HUES48 (cell line): ENCODE measurements around the gene ADIPOR1.
"Not testable (repeated sequence)": the region's sequence is repeated elsewhere in the genome, so short reads cannot be mapped to it uniquely, and the experiment has no call there.

Experiments
- H3K27ac ChIP-seq: one replicate; pipeline ENCODE4 v1.7.0; 2013; ENCODE audit warnings: low read depth, low read length, inconsistent platforms
- H3K27me3 ChIP-seq: 2 replicates; pipeline ENCODE4 v1.6.1; 2013; ENCODE audit warnings: mild to moderate bottlenecking, low read length; ENCODE audit not compliant: control insufficient read depth, insufficient read depth
- H3K36me3 ChIP-seq: 2 replicates; pipeline ENCODE4 v1.6.1; 2013; ENCODE audit warnings: low read length; ENCODE audit not compliant: control insufficient read depth, insufficient read depth
- H3K4me1 ChIP-seq: 2 replicates; pipeline ENCODE4 v1.6.1; 2013; ENCODE audit warnings: mild to moderate bottlenecking, low read length; ENCODE audit not compliant: control insufficient read depth, insufficient read depth
- H3K4me3 ChIP-seq: 2 replicates; pipeline ENCODE4 v1.5.1; 2013; ENCODE audit warnings: mild to moderate bottlenecking, low read depth, low read length
- H3K9ac ChIP-seq: 2 replicates; pipeline ENCODE4 v1.6.1; 2013; ENCODE audit warnings: mild to moderate bottlenecking, low read depth, low read length, moderate library complexity
- H3K9me3 ChIP-seq: 2 replicates; pipeline ENCODE4 v1.6.1; 2013; ENCODE audit warnings: low read length; ENCODE audit not compliant: control insufficient read depth, insufficient read depth

ADIPOR1 gene

GRCh38 chr1:202989879-202990278 is 31.8 kb upstream of the ADIPOR1 start:
- no peak overlapping the region for H3K9ac ChIP-seq
- no peaks in the 10 kb centered on the region for H3K4me1 ChIP-seq
- no peaks in the 10 kb centered on the region for H3K27me3 ChIP-seq
- H3K36me3 ChIP-seq, result no peaks in the 10 kb centered on the region
- no peak overlapping the region for H3K4me3 ChIP-seq
- no peak overlapping the region for H3K27ac ChIP-seq
- no peaks in the 10 kb centered on the region for H3K9me3 ChIP-seq

DNA sequence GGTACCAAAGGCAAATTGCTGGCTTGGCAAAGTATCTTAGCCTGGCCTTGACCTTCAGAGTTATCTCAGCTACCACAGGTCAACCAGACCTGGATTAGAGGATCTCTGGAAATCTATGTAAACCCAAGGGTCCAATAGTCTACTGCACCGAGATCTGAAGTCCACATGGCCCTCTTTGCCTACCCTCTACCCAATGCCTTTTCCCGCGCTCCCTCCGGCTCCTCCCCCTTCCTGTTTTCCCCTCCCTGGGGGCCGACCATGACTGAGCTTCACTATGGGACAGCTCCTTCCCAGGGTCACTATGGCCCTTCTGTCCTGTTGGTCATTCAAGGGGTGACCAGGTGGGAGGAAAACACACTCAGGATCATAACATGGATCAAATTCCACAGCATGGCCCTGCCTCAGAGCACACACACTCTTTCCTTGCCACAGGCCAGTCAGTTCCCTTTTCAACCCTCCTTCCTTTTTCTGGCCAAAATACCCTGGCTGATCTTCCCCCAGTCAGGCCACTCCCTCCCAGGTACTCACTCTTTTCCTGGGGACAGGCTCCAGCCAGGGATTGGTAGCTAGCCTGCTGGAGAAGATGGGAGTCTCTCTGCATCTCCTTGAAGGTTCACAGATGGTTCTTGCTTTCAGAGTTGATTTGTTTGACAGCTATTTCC is 29.9 kb upstream of the ADIPOR1 start:
- H3K27me3 ChIP-seq, result no peaks in the 10 kb centered on the region
- H3K4me1 ChIP-seq, result no peaks in the 10 kb centered on the region
- no peaks in the 10 kb centered on the region for H3K36me3 ChIP-seq
- H3K9me3 ChIP-seq, result no peaks in the 10 kb centered on the region
- no peak overlapping the region for H3K27ac ChIP-seq
- H3K4me3 ChIP-seq, result no peak overlapping the region
- H3K9ac ChIP-seq, result no peak overlapping the region

GRCh38 chr1:202987255-202987654 is 29.1 kb upstream of the ADIPOR1 start:
- no peaks in the 10 kb centered on the region for H3K36me3 ChIP-seq
- H3K4me3 ChIP-seq, result no peak overlapping the region
- H3K9ac ChIP-seq, result no peak overlapping the region
- H3K9me3 ChIP-seq, result no peaks in the 10 kb centered on the region
- H3K27ac ChIP-seq, result no peak overlapping the region
- no peaks in the 10 kb centered on the region for H3K4me1 ChIP-seq
- H3K27me3 ChIP-seq, result no peaks in the 10 kb centered on the region

- not testable (repeated sequence) for H3K4me3 ChIP-seq, H3K36me3 ChIP-seq, H3K27me3 ChIP-seq
These were observed 28.0 kb upstream of the ADIPOR1 start for GRCh38 chr1:202986120-202986519.

DNA sequence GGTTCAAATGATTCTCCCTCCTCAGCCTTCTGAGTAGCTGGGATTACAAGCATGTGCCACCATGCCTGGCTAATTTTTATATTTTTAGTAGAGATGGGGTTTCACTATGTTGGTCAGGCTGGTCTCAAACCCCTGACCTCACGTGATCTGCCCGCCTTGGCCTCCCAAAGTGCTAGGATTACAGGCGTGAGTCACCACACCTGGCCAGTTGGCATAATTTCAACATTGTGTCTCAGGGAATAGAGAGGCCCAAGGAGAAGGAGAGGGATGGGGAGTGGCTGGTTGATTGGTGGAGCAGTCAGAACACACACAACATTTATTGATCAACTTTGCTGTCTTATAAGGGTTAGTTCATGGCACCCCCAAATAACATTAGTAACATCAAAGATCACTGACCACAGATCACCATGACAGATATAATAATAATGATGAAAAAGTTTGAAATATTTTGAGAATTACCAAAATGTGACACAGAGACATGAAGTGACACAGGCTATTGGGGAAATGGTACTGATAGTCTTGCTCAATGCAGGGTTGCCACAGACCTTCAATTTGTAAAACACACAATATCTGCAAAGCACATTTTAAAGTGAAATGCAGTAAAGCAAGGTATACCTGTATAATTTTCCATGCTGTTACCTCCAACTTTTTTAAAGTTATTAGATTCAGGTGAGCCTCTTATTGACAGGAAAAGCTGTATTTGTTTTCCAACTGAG is 24.8 kb upstream of the ADIPOR1 start:
- H3K9ac ChIP-seq, result no peak overlapping the region
- no peaks in the 10 kb centered on the region for H3K4me1 ChIP-seq
- no peaks in the 10 kb centered on the region for H3K9me3 ChIP-seq

More at GRCh38 chr1:202986120-202986519, 28.0 kb upstream of the ADIPOR1 start:
- H3K9ac ChIP-seq, H3K27ac ChIP-seq, H3K4me1 ChIP-seq, H3K9me3 ChIP-seq: not testable (repeated sequence)

GRCh38 chr1:202981939-202982338 is 23.8 kb upstream of the ADIPOR1 start:
- Histone ChIP-seq H3K4me3 (no peak overlapping the region), H3K9me3 (no peaks in the 10 kb centered on the region), H3K27me3 (no peaks in the 10 kb centered on the region), H3K27ac (no peak overlapping the region), H3K9ac (no peak overlapping the region), H3K4me1 (peaks cover 4% of the 10 kb centered on the region), H3K36me3 (no peaks in the 10 kb centered on the region)

More for the DNA sequence above, 24.8 kb upstream of the ADIPOR1 start:
- no peaks in the 10 kb centered on the region for H3K27me3 ChIP-seq
- H3K4me3 ChIP-seq, result no peak overlapping the region
- H3K27ac ChIP-seq, result no peak overlapping the region
- H3K36me3 ChIP-seq, result no peaks in the 10 kb centered on the region

- H3K27me3 ChIP-seq, result peaks cover 3% of the 10 kb centered on the region; the same call in 1 of the 2 replicates
- no peak overlapping the region for H3K27ac ChIP-seq
- no peak overlapping the region for H3K9ac ChIP-seq
- no peaks in the 10 kb centered on the region for H3K36me3 ChIP-seq
- no peaks in the 10 kb centered on the region for H3K9me3 ChIP-seq
- peaks cover 4% of the 10 kb centered on the region for H3K4me1 ChIP-seq
- H3K4me3 ChIP-seq, result no peak overlapping the region
These were observed 21.3 kb upstream of the ADIPOR1 start for GRCh38 chr1:202979459-202979858.

- Histone ChIP-seq H3K4me1 (peaks cover 4% of the 10 kb centered on the region), H3K27me3 (peaks cover 3% of the 10 kb centered on the region; the same call in 1 of the 2 replicates), H3K27ac (no peak overlapping the region)
These were observed 18.5 kb upstream of the ADIPOR1 start for GRCh38 chr1:202976633-202977032.

DNA sequence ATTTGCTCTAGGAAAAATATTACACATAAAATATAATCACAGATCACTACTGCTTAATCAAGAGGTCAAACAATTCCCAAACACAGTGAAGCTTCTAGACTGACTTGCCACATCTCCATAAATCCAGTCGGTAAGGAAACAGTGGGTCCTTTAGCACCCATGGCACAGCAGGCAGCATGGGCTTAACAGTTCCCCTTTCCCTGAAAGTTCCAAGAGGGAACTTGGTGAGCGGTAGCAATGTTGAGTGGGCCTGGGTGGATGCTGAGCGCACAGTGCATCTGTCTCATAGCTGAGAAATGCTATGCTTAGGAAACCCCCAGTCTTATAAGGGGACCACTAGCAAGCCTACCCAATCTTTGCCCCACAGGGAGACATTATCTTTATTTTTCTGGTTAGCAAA is 16.7 kb upstream of the ADIPOR1 start:
- H3K27ac ChIP-seq, result no peak overlapping the region
- peaks cover 3% of the 10 kb centered on the region; the same call in 1 of the 2 replicates for H3K27me3 ChIP-seq
- no peaks in the 10 kb centered on the region for H3K9me3 ChIP-seq
- no peak overlapping the region for H3K9ac ChIP-seq
- peaks cover 4% of the 10 kb centered on the region for H3K4me1 ChIP-seq
- no peak overlapping the region for H3K4me3 ChIP-seq
- no peaks in the 10 kb centered on the region for H3K36me3 ChIP-seq

More at GRCh38 chr1:202976633-202977032, 18.5 kb upstream of the ADIPOR1 start:
- Histone ChIP-seq H3K9ac (no peak overlapping the region), H3K36me3 (no peaks in the 10 kb centered on the region), H3K9me3 (no peaks in the 10 kb centered on the region), H3K4me3 (no peak overlapping the region)

DNA sequence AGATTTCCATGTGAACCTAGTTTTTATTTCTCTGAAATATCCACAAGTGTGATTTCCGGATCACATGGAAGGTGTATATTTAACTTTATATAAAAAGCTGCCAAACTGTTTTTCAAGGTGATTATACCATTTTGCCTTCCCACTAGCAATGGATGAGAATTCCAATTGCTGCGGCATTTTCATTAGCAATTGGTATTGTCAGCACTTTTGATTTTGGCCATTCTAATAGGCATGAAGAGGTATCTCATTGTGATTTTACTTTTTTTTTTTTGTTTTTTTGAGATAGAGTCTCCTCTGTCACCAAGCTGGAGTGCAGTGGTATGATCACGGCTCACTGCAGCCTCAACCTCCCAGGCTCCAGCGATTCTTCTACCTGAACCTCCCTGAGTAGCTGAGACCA is 13.9 kb upstream of the ADIPOR1 start:
- Histone ChIP-seq H3K36me3 (no peaks in the 10 kb centered on the region), H3K4me1 (no peaks in the 10 kb centered on the region), H3K27me3 (peaks cover 10% of the 10 kb centered on the region), H3K9me3 (no peaks in the 10 kb centered on the region), H3K27ac (no peak overlapping the region), H3K4me3 (no peak overlapping the region), H3K9ac (no peak overlapping the region)

GRCh38 chr1:202968895-202969295 is 10.8 kb upstream of the ADIPOR1 start:
- Histone ChIP-seq H3K9me3 (no peaks in the 10 kb centered on the region), H3K4me3 (no peak overlapping the region), H3K27me3 (peaks cover 8% of the 10 kb centered on the region; the same call in 1 of the 2 replicates), H3K27ac (no peak overlapping the region), H3K36me3 (peaks cover 12% of the 10 kb centered on the region; the same call in 1 of the 2 replicates), H3K4me1 (no peaks in the 10 kb centered on the region), H3K9ac (no peak overlapping the region)
